Measurements from ENCODE around the gene DST. TPM values are rescaled to one million over a fixed set of nuclear protein-coding genes. Genes with fewer than 3 reads are reported as not detected.

DST gene
- total RNA-seq, 1 donor from 2014 or later, result 259 TPM

- no peak for DNase-seq (ENCODE audit: low spot score)
- Mint-ChIP-seq H3K4me1 (peaks cover 8% of the 10 kb centered on the region), H3K9me3 (no peaks in the 10 kb centered on the region), H3K27me3 (ENCODE audit: insufficient read depth, low read depth) (peaks cover 4% of the 10 kb centered on the region), H3K27ac (no peak overlapping the region), H3K36me3 (no peaks in the 10 kb centered on the region), H3K4me3 (no peak overlapping the region)
- Histone ChIP-seq H3F3A (ENCODE audit: low read depth) (peaks cover 9% of the 10 kb centered on the region), H3K4me3 (no peak overlapping the region), H3K79me2 (ENCODE audit: low read depth) (no peaks in the 10 kb centered on the region), H3K27ac (no peak overlapping the region), H3K4me2 (no peak overlapping the region), H4K20me1 (ENCODE audit: low read depth) (no peaks in the 10 kb centered on the region), H3K36me3 (no peaks in the 10 kb centered on the region), H3K9ac (no peak overlapping the region), H3K9me3 (ENCODE audit: low read depth) (no peaks in the 10 kb centered on the region), H2AFZ (replicated peaks) (no peak overlapping the region), H3K27me3 (no peaks in the 10 kb centered on the region), H3K4me1 (no peaks in the 10 kb centered on the region)
- TF ChIP-seq EZH2phosphoT487 (IDR thresholded peaks at IDR 0.05), result no peak
- no peak for TF ChIP-seq EZH2 (IDR thresholded peaks at IDR 0.05)
- TF ChIP-seq, protein P1, sequence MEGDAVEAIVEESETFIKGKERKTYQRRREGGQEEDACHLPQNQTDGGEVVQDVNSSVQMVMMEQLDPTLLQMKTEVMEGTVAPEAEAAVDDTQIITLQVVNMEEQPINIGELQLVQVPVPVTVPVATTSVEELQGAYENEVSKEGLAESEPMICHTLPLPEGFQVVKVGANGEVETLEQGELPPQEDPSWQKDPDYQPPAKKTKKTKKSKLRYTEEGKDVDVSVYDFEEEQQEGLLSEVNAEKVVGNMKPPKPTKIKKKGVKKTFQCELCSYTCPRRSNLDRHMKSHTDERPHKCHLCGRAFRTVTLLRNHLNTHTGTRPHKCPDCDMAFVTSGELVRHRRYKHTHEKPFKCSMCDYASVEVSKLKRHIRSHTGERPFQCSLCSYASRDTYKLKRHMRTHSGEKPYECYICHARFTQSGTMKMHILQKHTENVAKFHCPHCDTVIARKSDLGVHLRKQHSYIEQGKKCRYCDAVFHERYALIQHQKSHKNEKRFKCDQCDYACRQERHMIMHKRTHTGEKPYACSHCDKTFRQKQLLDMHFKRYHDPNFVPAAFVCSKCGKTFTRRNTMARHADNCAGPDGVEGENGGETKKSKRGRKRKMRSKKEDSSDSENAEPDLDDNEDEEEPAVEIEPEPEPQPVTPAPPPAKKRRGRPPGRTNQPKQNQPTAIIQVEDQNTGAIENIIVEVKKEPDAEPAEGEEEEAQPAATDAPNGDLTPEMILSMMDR (IDR thresholded peaks at IDR 0.05), result no peak
Measured at GRCh38 chr6:56448046-56448445, 194.6 kb downstream of the DST start.

DNA sequence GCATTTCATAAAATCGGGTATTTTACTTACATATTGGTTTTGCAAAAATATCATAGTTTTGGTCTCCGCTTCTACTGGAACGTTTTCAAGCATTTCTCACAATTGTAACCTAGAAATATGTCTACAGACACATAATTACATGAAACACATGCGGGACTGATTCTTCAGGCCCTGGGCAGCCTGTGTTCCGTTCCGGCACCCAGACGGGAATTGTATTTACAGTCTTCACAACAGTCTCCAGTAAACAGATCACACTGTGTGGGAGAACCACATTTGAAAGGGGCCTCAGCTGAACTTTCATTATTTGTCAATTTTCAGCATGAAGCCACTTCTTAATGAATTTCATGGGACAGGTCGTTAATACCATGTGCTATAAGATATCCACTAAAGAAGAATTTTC is 196.9 kb downstream of the DST start:
- H3K4me2 ChIP-seq, result no peak overlapping the region
- H3K27ac ChIP-seq, result no peak overlapping the region
- no peaks in the 10 kb centered on the region for H3K27me3 ChIP-seq
- no peaks in the 10 kb centered on the region for H3K36me3 Mint-ChIP-seq
- no peaks in the 10 kb centered on the region for H3K79me2 ChIP-seq (ENCODE audit: low read depth)
- no peak for DNase-seq (ENCODE audit: low spot score)
- H3K27ac Mint-ChIP-seq, result no peak overlapping the region
- TF ChIP-seq EZH2 (IDR thresholded peaks at IDR 0.05) (no peak), EZH2phosphoT487 (IDR thresholded peaks at IDR 0.05) (no peak)
- TF ChIP-seq, protein P1 (IDR thresholded peaks at IDR 0.05), result no peak
- peaks cover 6% of the 10 kb centered on the region for H3F3A ChIP-seq (ENCODE audit: low read depth)
- H3K4me3 Mint-ChIP-seq, result no peak overlapping the region
- H3K4me1 Mint-ChIP-seq, result peaks cover under 1% of the 10 kb centered on the region
- no peak overlapping the region for H3K9ac ChIP-seq
- no peaks in the 10 kb centered on the region for H3K36me3 ChIP-seq
- no peaks in the 10 kb centered on the region for H3K9me3 ChIP-seq (ENCODE audit: low read depth)
- H4K20me1 ChIP-seq (ENCODE audit: low read depth), result no peaks in the 10 kb centered on the region
- H3K4me1 ChIP-seq, result no peaks in the 10 kb centered on the region
- no peak overlapping the region for H3K4me3 ChIP-seq
- H2AFZ ChIP-seq (replicated peaks), result no peak overlapping the region
- H3K9me3 Mint-ChIP-seq, result no peaks in the 10 kb centered on the region
- no peaks in the 10 kb centered on the region for H3K27me3 Mint-ChIP-seq (ENCODE audit: insufficient read depth, low read depth)

DNA sequence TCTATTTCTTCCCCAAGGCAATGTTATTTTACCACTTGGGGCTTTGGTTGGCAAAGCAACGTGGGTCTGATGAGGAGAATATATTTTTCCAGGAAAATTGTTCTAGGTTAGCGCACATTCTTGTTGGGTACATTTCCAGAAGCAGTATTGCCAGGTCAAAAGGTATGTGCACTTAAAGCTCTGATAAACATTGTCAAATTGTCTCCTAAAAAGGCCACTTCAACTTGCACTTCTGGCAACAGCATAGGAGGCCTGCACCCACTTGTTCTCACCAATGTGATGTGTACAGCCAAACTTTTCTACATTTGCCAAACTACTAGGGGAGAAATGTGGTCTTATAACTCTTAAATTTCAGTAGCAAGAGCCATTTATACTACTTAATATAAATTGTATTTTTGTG is 197.8 kb downstream of the DST start:
- no peak for TF ChIP-seq EZH2 (IDR thresholded peaks at IDR 0.05)
- TF ChIP-seq EZH2phosphoT487 (IDR thresholded peaks at IDR 0.05), result no peak
- TF ChIP-seq, protein P1 (IDR thresholded peaks at IDR 0.05), result no peak
- no peak for DNase-seq (ENCODE audit: low spot score)
- no peak overlapping the region for H2AFZ ChIP-seq (replicated peaks)
- no peaks in the 10 kb centered on the region for H3K4me1 ChIP-seq
- H3K27ac Mint-ChIP-seq, result no peak overlapping the region
- peaks cover 3% of the 10 kb centered on the region for H3F3A ChIP-seq (ENCODE audit: low read depth)
- no peaks in the 10 kb centered on the region for H3K27me3 Mint-ChIP-seq (ENCODE audit: insufficient read depth, low read depth)
- H3K27ac ChIP-seq, result no peak overlapping the region
- H3K9me3 ChIP-seq (ENCODE audit: low read depth), result no peaks in the 10 kb centered on the region
- no peaks in the 10 kb centered on the region for H3K27me3 ChIP-seq
- H3K4me1 Mint-ChIP-seq, result no peaks in the 10 kb centered on the region
- H3K4me2 ChIP-seq, result no peak overlapping the region
- H3K36me3 ChIP-seq, result no peaks in the 10 kb centered on the region
- H3K4me3 Mint-ChIP-seq, result no peak overlapping the region
- no peaks in the 10 kb centered on the region for H3K36me3 Mint-ChIP-seq
- H3K4me3 ChIP-seq, result no peak overlapping the region
- H3K9ac ChIP-seq, result no peak overlapping the region
- no peaks in the 10 kb centered on the region for H3K79me2 ChIP-seq (ENCODE audit: low read depth)
- H3K9me3 Mint-ChIP-seq, result peaks cover 5% of the 10 kb centered on the region
- H4K20me1 ChIP-seq (ENCODE audit: low read depth), result no peaks in the 10 kb centered on the region
